Breast epithelium (tissue), 3 donors: ENCODE results near the gene PRKG1.

Experiments used
- POLR2AphosphoS5 ChIP-seq, 3 donors: sonication (generic); formaldehyde crosslinking; IDR thresholded peaks; one replicate each; pipeline ENCODE4 v1.6.1; 2017; ENCODE audit warnings: antibody characterized with exemption in 3 of 3
- TF ChIP-seq, protein P1 (sequence below), 3 donors: fragments of 450-650 bp; IDR thresholded peaks; one replicate each; pipeline ENCODE4 v1.5.1; 2016 to 2017; ENCODE audit warnings: antibody characterized with exemption in 3 of 3, mild to moderate bottlenecking in 3 of 3, moderate library complexity in 3 of 3

DNA sequence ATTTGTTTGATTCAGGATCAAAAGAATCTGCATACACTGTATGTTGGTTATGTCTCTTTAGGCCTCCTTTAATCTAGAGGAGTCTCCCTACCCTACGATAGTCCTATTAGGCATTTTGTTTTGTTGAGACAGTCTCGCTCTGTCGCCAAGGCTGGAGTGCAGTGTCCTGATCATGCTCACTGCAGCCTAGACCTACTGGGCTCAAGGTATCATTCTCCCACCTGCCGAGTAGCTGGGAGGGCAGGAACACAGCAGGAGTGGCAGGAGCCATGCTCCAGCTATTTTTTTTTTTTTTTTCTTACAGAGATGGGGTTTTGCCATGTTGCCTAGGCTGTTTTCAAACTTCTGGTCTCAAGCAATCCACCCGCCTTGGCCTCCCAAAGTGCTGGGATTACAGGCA lies 1116.8 kb downstream of the PRKG1 start:
- TF ChIP-seq, protein P1, sequence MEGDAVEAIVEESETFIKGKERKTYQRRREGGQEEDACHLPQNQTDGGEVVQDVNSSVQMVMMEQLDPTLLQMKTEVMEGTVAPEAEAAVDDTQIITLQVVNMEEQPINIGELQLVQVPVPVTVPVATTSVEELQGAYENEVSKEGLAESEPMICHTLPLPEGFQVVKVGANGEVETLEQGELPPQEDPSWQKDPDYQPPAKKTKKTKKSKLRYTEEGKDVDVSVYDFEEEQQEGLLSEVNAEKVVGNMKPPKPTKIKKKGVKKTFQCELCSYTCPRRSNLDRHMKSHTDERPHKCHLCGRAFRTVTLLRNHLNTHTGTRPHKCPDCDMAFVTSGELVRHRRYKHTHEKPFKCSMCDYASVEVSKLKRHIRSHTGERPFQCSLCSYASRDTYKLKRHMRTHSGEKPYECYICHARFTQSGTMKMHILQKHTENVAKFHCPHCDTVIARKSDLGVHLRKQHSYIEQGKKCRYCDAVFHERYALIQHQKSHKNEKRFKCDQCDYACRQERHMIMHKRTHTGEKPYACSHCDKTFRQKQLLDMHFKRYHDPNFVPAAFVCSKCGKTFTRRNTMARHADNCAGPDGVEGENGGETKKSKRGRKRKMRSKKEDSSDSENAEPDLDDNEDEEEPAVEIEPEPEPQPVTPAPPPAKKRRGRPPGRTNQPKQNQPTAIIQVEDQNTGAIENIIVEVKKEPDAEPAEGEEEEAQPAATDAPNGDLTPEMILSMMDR (IDR thresholded peaks at IDR 0.05), result no peak
- no peak for TF ChIP-seq POLR2AphosphoS5 (IDR thresholded peaks at IDR 0.05)
